T-cell (primary cell): ENCODE data around the gene PLAC8. TPM values are rescaled to one million over a fixed set of nuclear protein-coding genes. Genes with fewer than 3 reads are reported as not detected.
"Not testable (repeated sequence)": the region's sequence is repeated elsewhere in the genome, so short reads cannot be mapped to it uniquely, and the experiment has no call there.

ENCODE experiments used
- ATAC-seq, 4 experiments: fragments of 200-7000 bp in 3 of 4; fragments of 150-1000 bp in 1 of 4; cut with Tn5 transposase; replicated peaks in 1 of 4; 1 replicate in 3 of 4; 2 replicates in 1 of 4; pipeline ENCODE4 v1.10.0; 2021; ENCODE audit warnings: moderate library complexity in 3 of 4, mild to moderate bottlenecking in 2 of 4, moderate number of reproducible peaks in 1 of 4
- CTCF ChIA-PET, 2 donors: fragments of 300-600 bp; sonication (Branson Sonifier 250); formaldehyde crosslinking; loops; one replicate each; lab custom pipeline; 2022; ENCODE audit warnings: antibody characterized with exemption in 2 of 2; lab: Charles Lee
- POLR2A ChIA-PET, 2 donors: fragments of 300-600 bp; sonication (Branson Sonifier 250); formaldehyde crosslinking; loops; one replicate each; lab custom pipeline; 2022; ENCODE audit warnings: antibody characterized with exemption in 2 of 2; lab: Charles Lee
- DNase-seq, 35 experiments: peaks; one replicate each; pipeline versions ENCODE4 v3.0.0 to v3.0.0-alpha.2; 2013 to 2023
- H3K27ac ChIP-seq: one replicate; pipeline ENCODE4 v1.5.1; 2013; ENCODE audit warnings: low read length
- H3K27me3 ChIP-seq, 2 experiments: replicated peaks in 1 of 2; 1 replicate in 1 of 2; 2 replicates in 1 of 2; pipeline versions ENCODE4 v1.6.1 to v1.7.0; 2013; ENCODE audit warnings: low read length in 1 of 2, mixed read lengths in 1 of 2; ENCODE audit not compliant: control insufficient read depth in 2 of 2, insufficient read depth in 2 of 2; ENCODE audit errors: extremely low read depth in 1 of 2
- H3K36me3 ChIP-seq, 2 donors: 1 replicate in 1 of 2; 2 replicates in 1 of 2; pipeline versions ENCODE4 v1.6.1 to v1.7.0; 2013; ENCODE audit warnings: low read length in 1 of 2; ENCODE audit not compliant: control insufficient read depth in 2 of 2, insufficient read depth in 1 of 2; ENCODE audit errors: extremely low read depth in 1 of 2
- H3K4me1 ChIP-seq, 2 experiments: 1 replicate in 1 of 2; 2 replicates in 1 of 2; pipeline versions ENCODE4 v1.6.1 to v1.7.0; 2013; ENCODE audit warnings: low read length in 2 of 2, mixed read lengths in 1 of 2; ENCODE audit not compliant: insufficient read depth in 2 of 2, control insufficient read depth in 1 of 2; ENCODE audit errors: extremely low read depth in 1 of 2
- H3K4me3 ChIP-seq, 2 donors: 1 replicate in 1 of 2; 2 replicates in 1 of 2; pipeline versions ENCODE4 v1.5.1 to v1.7.0; 2013; ENCODE audit warnings: mild to moderate bottlenecking in 2 of 2, low read length in 1 of 2, moderate library complexity in 1 of 2; ENCODE audit not compliant: control insufficient read depth in 1 of 2; ENCODE audit errors: extremely low read depth in 1 of 2
- H3K9me3 ChIP-seq: 2 replicates; pipeline ENCODE4 v1.7.0; 2013
- H3K27ac Mint-ChIP-seq, 2 donors: one replicate each; pipeline ENCODE4 v1.8.0; 2020 to 2021; ENCODE audit warnings: mild to moderate bottlenecking in 2 of 2, mixed read lengths in 2 of 2
- H3K27me3 Mint-ChIP-seq, 2 donors: one replicate each; pipeline ENCODE4 v1.8.0; 2021 to 2022; ENCODE audit warnings: mixed read lengths in 2 of 2
- H3K36me3 Mint-ChIP-seq: one replicate; pipeline ENCODE4 v1.8.0; 2021; ENCODE audit warnings: mixed read lengths
- H3K4me1 Mint-ChIP-seq, 3 donors: one replicate each; pipeline ENCODE4 v1.8.0; 2020 to 2022; ENCODE audit warnings: mixed read lengths in 3 of 3, mild to moderate bottlenecking in 1 of 3
- H3K4me3 Mint-ChIP-seq, 3 donors: one replicate each; pipeline ENCODE4 v1.8.0; 2020 to 2022; ENCODE audit warnings: mild to moderate bottlenecking in 3 of 3, mixed read lengths in 3 of 3, moderate library complexity in 3 of 3
- H3K9me3 Mint-ChIP-seq, 3 donors: one replicate each; pipeline ENCODE4 v1.8.0; 2020 to 2022; ENCODE audit warnings: mixed read lengths in 3 of 3
- WGBS: methylation state at CpG from one replicate; pipeline ENCODE4 v1.1.5; 2013; ENCODE audit warnings: missing lambda C conversion rate; ENCODE audit not compliant: insufficient coverage; 5-methylcytosine and 5-hydroxymethylcytosine counted together
- total RNA-seq, 35 experiments: library from RNA in 6 of 35; stranded (reverse) in 6 of 35; fragments of 120-200 nt in 1 of 35; gene quantifications; one replicate each; pipeline versions ENCODE4 v1.2.1 to v1.2.4 and lab custom pipeline; 2013 to 2026

Gene PLAC8
- total RNA-seq, 5 donors from 2014 or later (not counting 1 experiment from before 2014, with no cell fraction given), result 124 to 318 (median 147) TPM

GRCh38 chr4:83149865-83150652 is 35.5 kb upstream of the PLAC8 start:
- H3K9me3 Mint-ChIP-seq, result no peaks in the 10 kb centered on the region
- H3K27me3 Mint-ChIP-seq, result no peaks in the 10 kb centered on the region
- DNase-seq (no peak), ATAC-seq (no peak)
- H3K27ac ChIP-seq, result no peak overlapping the region
- no peaks in the 10 kb centered on the region for H3K36me3 Mint-ChIP-seq
- H3K4me1 ChIP-seq, result peaks cover 4 to 6% of the 10 kb centered on the region in 2 experiments
- CTCF ChIA-PET, result interaction anchor here (1.2 to 1.5 kb wide), 2 partner anchors 23 to 39 kb away, joined by 3 to 6 read pairs; no protein-coding TSS in a partner anchor
- no peaks in the 10 kb centered on the region for H3K36me3 ChIP-seq
- POLR2A ChIA-PET, result no interaction called here
- no peak overlapping the region for H3K4me3 ChIP-seq
- no peaks in the 10 kb centered on the region for H3K9me3 ChIP-seq
- H3K27ac Mint-ChIP-seq, result no peak overlapping the region
- H3K4me3 Mint-ChIP-seq, result no peak overlapping the region
- H3K4me1 Mint-ChIP-seq, result peaks cover 21 to 30% (median 25%) of the 10 kb centered on the region in 3 donors
- no peaks in the 10 kb centered on the region for H3K27me3 ChIP-seq
- 100% methylated on average over 1 of the region's 11 CpGs for WGBS

GRCh38 chr4:83146841-83147240 is 32.3 kb upstream of the PLAC8 start:
- Mint-ChIP-seq H3K36me3 (no peaks in the 10 kb centered on the region), H3K4me3 (no peak overlapping the region), H3K4me1 (peaks cover 12 to 17% (median 16%) of the 10 kb centered on the region in 3 donors), H3K27me3 (no peaks in the 10 kb centered on the region), H3K27ac (no peak overlapping the region), H3K9me3 (no peaks in the 10 kb centered on the region)
- no peak overlapping the region for H3K4me3 ChIP-seq
- H3K27me3 ChIP-seq, result no peaks in the 10 kb centered on the region
- ChIA-PET POLR2A (no interaction called here), CTCF (interaction anchor here (0.6 to 2.2 kb wide), 5 partner anchors 15 to 123 kb away, joined by 3 to 5 read pairs (median 4); partner anchors contain the start of gene PLAC8 (in 1 of the 2))
- no peaks in the 10 kb centered on the region for H3K36me3 ChIP-seq
- no peak overlapping the region for H3K27ac ChIP-seq
- WGBS, result 100% methylated on average over 1 of the region's 2 CpGs
- DNase-seq (no peak), ATAC-seq (no peak)
- H3K4me1 ChIP-seq, result peaks cover 0 to 2% of the 10 kb centered on the region in 2 experiments
- no peaks in the 10 kb centered on the region for H3K9me3 ChIP-seq

GRCh38 chr4:83145776-83146175 is 31.2 kb upstream of the PLAC8 start:
- ChIA-PET POLR2A (interaction anchor here in 1 of 2 donors (0.6 kb wide), 1 partner anchor 32 kb away, joined by 4 read pairs; no protein-coding TSS in a partner anchor), CTCF (interaction anchor here (1.0 to 2.2 kb wide), 5 partner anchors 14 to 71 kb away, joined by 3 to 9 read pairs (median 4); partner anchors contain the start of gene PLAC8 (in 1 of the 2))
- H3K4me3 ChIP-seq, H3K27ac ChIP-seq, H3K36me3 Mint-ChIP-seq, H3K36me3 ChIP-seq, H3K27ac Mint-ChIP-seq, H3K27me3 Mint-ChIP-seq, H3K27me3 ChIP-seq, H3K4me3 Mint-ChIP-seq, H3K9me3 ChIP-seq, H3K9me3 Mint-ChIP-seq, H3K4me1 ChIP-seq: not testable (repeated sequence)
- peaks cover 12 to 17% (median 16%) of the 10 kb centered on the region in 3 donors for H3K4me1 Mint-ChIP-seq
- DNase-seq (peak in 30 of 35 experiments; percentile 4 to 51 (median 26)), ATAC-seq (peak; percentile 66 to 90 (median 80))
- no CpG with 5 or more reads among the region's 5 CpGs for WGBS

- ATAC-seq (no peak), DNase-seq (no peak)
- H3K9me3 ChIP-seq, result no peaks in the 10 kb centered on the region
- ChIA-PET CTCF (interaction anchor here in 1 of 2 donors (0.6 kb wide), 1 partner anchor 138 kb away, joined by 4 read pairs; no protein-coding TSS in a partner anchor), POLR2A (no interaction called here)
- Mint-ChIP-seq H3K27ac (peak overlapping the region; percentile 25 to 58), H3K27me3 (no peaks in the 10 kb centered on the region), H3K4me3 (peak overlapping the region in 1 of 3 donors; percentile 6), H3K9me3 (peaks cover 0 to 15% (median 11%) of the 10 kb centered on the region in 3 donors), H3K4me1 (peaks cover 16 to 28% (median 25%) of the 10 kb centered on the region in 3 donors), H3K36me3 (peaks cover 14% of the 10 kb centered on the region)
- peak overlapping the region; percentile 32 for H3K27ac ChIP-seq
- peaks cover 0 to 5% of the 10 kb centered on the region in 2 experiments for H3K27me3 ChIP-seq
- H3K4me1 ChIP-seq, result peaks cover 2 to 22% of the 10 kb centered on the region in 2 experiments
- H3K36me3 ChIP-seq, result no peaks in the 10 kb centered on the region
- no peak overlapping the region for H3K4me3 ChIP-seq
- no CpG with 5 or more reads among the region's 3 CpGs for WGBS
Measured at GRCh38 chr4:83139514-83140156, 25.1 kb upstream of the PLAC8 start.

- Mint-ChIP-seq H3K4me1 (peaks cover 16 to 28% (median 25%) of the 10 kb centered on the region in 3 donors), H3K36me3 (peaks cover 14% of the 10 kb centered on the region), H3K27ac (peak overlapping the region; percentile 40 to 75), H3K9me3 (peaks cover 0 to 20% (median 15%) of the 10 kb centered on the region in 3 donors), H3K27me3 (no peaks in the 10 kb centered on the region), H3K4me3 (peak overlapping the region in 1 of 3 donors; percentile 6)
- Histone ChIP-seq H3K27ac (peak overlapping the region; percentile 32), H3K36me3 (no peaks in the 10 kb centered on the region), H3K27me3 (peaks cover 0 to 5% of the 10 kb centered on the region in 2 experiments), H3K4me1 (peaks cover 2 to 22% of the 10 kb centered on the region in 2 experiments), H3K9me3 (no peaks in the 10 kb centered on the region), H3K4me3 (no peak overlapping the region)
- 60% methylated on average over 1 of the region's 4 CpGs for WGBS
- POLR2A ChIA-PET, result no interaction called here
- DNase-seq, result peak in 31 of 35 experiments; percentile 2 to 52 (median 21)
- ATAC-seq, result peak; percentile 50 to 94 (median 80)
- CTCF ChIA-PET, result no interaction called here
Measured at GRCh38 chr4:83138946-83139345, 24.4 kb upstream of the PLAC8 start.

- no peak for ATAC-seq
- Histone ChIP-seq H3K27ac (no peak overlapping the region), H3K9me3 (no peaks in the 10 kb centered on the region), H3K36me3 (no peaks in the 10 kb centered on the region), H3K4me1 (no peaks in the 10 kb centered on the region), H3K27me3 (peaks cover 0 to 5% of the 10 kb centered on the region in 2 experiments), H3K4me3 (no peak overlapping the region)
- ChIA-PET POLR2A (no interaction called here), CTCF (interaction anchor here (0.8 to 1.5 kb wide), 3 partner anchors 14 to 119 kb away, joined by 3 to 4 read pairs (median 3); no protein-coding TSS in a partner anchor)
- Mint-ChIP-seq H3K27me3 (no peaks in the 10 kb centered on the region), H3K4me1 (peaks cover 0 to 9% (median 6%) of the 10 kb centered on the region in 3 donors), H3K4me3 (no peak overlapping the region), H3K27ac (no peak overlapping the region), H3K9me3 (peaks cover 0 to 21% (median 16%) of the 10 kb centered on the region in 3 donors), H3K36me3 (peaks cover 10% of the 10 kb centered on the region)
- WGBS, result no CpG with 5 or more reads among the region's 1 CpG
- no peak for DNase-seq
Measured at GRCh38 chr4:83132065-83132464, 17.5 kb upstream of the PLAC8 start.
